ENCODE results near the gene SNAPIN. TPM values are rescaled to one million over a fixed set of nuclear protein-coding genes. Genes with fewer than 3 reads are reported as not detected.

SNAPIN gene
- total and polyA plus RNA-seq, 9 of the 15 experiments (the other 6 are each of a cell fraction or from before 2014, with no cell fraction given) = 11.2 to 43.9 (median 32.3) TPM

DNA sequence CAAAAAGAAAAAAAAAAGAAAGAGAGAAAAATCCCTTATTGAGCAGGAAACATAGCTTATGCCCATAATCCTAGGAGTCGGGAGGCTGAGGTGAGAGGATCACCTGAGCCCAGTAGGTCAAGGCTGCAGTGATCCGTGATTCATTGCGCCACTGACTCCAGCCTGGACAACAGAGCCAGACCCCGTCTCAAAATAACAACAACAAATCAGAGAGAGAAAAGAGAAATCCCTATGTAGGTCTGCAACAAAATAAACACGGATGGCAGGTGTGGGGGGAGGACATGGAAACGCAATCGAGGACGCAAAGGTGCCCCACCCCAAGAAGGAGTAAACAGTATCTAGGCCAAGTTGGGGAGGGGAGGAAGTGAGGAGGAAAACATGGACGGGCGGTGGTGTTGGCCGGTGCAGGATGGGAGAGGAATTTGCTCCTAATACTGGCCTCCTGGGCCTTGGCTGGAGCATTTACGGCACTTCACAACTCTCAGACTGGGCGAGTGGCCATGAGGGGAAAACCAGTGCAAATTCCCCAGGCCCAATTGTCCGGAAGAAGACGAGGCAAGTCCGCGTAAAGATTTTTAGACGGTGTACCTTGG, 25.2 kb upstream of the SNAPIN start (continued):
- TF ChIP-seq, protein P1, sequence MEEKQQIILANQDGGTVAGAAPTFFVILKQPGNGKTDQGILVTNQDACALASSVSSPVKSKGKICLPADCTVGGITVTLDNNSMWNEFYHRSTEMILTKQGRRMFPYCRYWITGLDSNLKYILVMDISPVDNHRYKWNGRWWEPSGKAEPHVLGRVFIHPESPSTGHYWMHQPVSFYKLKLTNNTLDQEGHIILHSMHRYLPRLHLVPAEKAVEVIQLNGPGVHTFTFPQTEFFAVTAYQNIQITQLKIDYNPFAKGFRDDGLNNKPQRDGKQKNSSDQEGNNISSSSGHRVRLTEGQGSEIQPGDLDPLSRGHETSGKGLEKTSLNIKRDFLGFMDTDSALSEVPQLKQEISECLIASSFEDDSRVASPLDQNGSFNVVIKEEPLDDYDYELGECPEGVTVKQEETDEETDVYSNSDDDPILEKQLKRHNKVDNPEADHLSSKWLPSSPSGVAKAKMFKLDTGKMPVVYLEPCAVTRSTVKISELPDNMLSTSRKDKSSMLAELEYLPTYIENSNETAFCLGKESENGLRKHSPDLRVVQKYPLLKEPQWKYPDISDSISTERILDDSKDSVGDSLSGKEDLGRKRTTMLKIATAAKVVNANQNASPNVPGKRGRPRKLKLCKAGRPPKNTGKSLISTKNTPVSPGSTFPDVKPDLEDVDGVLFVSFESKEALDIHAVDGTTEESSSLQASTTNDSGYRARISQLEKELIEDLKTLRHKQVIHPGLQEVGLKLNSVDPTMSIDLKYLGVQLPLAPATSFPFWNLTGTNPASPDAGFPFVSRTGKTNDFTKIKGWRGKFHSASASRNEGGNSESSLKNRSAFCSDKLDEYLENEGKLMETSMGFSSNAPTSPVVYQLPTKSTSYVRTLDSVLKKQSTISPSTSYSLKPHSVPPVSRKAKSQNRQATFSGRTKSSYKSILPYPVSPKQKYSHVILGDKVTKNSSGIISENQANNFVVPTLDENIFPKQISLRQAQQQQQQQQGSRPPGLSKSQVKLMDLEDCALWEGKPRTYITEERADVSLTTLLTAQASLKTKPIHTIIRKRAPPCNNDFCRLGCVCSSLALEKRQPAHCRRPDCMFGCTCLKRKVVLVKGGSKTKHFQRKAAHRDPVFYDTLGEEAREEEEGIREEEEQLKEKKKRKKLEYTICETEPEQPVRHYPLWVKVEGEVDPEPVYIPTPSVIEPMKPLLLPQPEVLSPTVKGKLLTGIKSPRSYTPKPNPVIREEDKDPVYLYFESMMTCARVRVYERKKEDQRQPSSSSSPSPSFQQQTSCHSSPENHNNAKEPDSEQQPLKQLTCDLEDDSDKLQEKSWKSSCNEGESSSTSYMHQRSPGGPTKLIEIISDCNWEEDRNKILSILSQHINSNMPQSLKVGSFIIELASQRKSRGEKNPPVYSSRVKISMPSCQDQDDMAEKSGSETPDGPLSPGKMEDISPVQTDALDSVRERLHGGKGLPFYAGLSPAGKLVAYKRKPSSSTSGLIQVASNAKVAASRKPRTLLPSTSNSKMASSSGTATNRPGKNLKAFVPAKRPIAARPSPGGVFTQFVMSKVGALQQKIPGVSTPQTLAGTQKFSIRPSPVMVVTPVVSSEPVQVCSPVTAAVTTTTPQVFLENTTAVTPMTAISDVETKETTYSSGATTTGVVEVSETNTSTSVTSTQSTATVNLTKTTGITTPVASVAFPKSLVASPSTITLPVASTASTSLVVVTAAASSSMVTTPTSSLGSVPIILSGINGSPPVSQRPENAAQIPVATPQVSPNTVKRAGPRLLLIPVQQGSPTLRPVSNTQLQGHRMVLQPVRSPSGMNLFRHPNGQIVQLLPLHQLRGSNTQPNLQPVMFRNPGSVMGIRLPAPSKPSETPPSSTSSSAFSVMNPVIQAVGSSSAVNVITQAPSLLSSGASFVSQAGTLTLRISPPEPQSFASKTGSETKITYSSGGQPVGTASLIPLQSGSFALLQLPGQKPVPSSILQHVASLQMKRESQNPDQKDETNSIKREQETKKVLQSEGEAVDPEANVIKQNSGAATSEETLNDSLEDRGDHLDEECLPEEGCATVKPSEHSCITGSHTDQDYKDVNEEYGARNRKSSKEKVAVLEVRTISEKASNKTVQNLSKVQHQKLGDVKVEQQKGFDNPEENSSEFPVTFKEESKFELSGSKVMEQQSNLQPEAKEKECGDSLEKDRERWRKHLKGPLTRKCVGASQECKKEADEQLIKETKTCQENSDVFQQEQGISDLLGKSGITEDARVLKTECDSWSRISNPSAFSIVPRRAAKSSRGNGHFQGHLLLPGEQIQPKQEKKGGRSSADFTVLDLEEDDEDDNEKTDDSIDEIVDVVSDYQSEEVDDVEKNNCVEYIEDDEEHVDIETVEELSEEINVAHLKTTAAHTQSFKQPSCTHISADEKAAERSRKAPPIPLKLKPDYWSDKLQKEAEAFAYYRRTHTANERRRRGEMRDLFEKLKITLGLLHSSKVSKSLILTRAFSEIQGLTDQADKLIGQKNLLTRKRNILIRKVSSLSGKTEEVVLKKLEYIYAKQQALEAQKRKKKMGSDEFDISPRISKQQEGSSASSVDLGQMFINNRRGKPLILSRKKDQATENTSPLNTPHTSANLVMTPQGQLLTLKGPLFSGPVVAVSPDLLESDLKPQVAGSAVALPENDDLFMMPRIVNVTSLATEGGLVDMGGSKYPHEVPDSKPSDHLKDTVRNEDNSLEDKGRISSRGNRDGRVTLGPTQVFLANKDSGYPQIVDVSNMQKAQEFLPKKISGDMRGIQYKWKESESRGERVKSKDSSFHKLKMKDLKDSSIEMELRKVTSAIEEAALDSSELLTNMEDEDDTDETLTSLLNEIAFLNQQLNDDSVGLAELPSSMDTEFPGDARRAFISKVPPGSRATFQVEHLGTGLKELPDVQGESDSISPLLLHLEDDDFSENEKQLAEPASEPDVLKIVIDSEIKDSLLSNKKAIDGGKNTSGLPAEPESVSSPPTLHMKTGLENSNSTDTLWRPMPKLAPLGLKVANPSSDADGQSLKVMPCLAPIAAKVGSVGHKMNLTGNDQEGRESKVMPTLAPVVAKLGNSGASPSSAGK (IDR thresholded peaks at IDR 0.05) = 0 out of 2 replicates have a peak, but pooled peaks have one; percentile 35
- peak; percentile 98 for TF ChIP-seq ZNF121 (CRISPR knock-in tag; conservative IDR thresholded peaks at IDR 0.05)
- TF ChIP-seq BCL6 (CRISPR knock-in tag; IDR thresholded peaks at IDR 0.05) = no peak
- no peak for TF ChIP-seq CHD1 (IDR thresholded peaks at IDR 0.05; ENCODE audit: low read length)
- TF ChIP-seq C11orf30 (IDR thresholded peaks at IDR 0.05; ENCODE audit: low read depth) = no peak
- TF ChIP-seq HDAC1 (IDR thresholded peaks at IDR 0.05) = 0 out of 4 replicates have a peak, but pooled peaks of 1 of the 2 experiments have one; percentile 24
- no peak for TF ChIP-seq ZNF583 (CRISPR knock-in tag; IDR thresholded peaks at IDR 0.05)
- no peak for TF ChIP-seq LCOR (CRISPR knock-in tag; IDR thresholded peaks at IDR 0.05)
- 0 out of 4 replicates have a peak, but pooled peaks of 1 of the 2 experiments have one; percentile 12 for TF ChIP-seq KDM1A (IDR thresholded peaks at IDR 0.05)
- no peak for TF ChIP-seq ELK1 (CRISPR knock-in tag; IDR thresholded peaks at IDR 0.05)
- no peak for TF ChIP-seq CEBPG (CRISPR knock-in tag; IDR thresholded peaks at IDR 0.05)
- no peak for TF ChIP-seq CEBPG (tag; conservative IDR thresholded peaks at IDR 0.05 in 1 of 2, IDR thresholded peaks at IDR 0.05 in 1 of 2)
- TF ChIP-seq ZFPM2 (CRISPR knock-in tag; IDR thresholded peaks at IDR 0.05) = no peak
- TF ChIP-seq ARID1B (IDR thresholded peaks at IDR 0.05) = peak; percentile 31; the same call in 1 of the 2 replicates
- no peak for TF ChIP-seq ETV6 (IDR thresholded peaks at IDR 0.05; ENCODE audit: borderline replicate concordance in 1 of 2, low read depth in 2 of 2, low read length in 1 of 2)
- TF ChIP-seq ETV6 (CRISPR knock-in tag; IDR thresholded peaks at IDR 0.05; ENCODE audit: borderline replicate concordance) = no peak

Data from K562 (cell line).